GM19193 (cell line): ENCODE measurements around the gene C11orf71.

ENCODE experiments used
- POLR2A ChIP-seq: IDR thresholded peaks from 4 replicates; pipeline ENCODE4 v1.6.1; 2011; ENCODE audit not compliant: insufficient read depth, insufficient read length; ENCODE audit errors: extremely low read depth

C11orf71 gene

DNA sequence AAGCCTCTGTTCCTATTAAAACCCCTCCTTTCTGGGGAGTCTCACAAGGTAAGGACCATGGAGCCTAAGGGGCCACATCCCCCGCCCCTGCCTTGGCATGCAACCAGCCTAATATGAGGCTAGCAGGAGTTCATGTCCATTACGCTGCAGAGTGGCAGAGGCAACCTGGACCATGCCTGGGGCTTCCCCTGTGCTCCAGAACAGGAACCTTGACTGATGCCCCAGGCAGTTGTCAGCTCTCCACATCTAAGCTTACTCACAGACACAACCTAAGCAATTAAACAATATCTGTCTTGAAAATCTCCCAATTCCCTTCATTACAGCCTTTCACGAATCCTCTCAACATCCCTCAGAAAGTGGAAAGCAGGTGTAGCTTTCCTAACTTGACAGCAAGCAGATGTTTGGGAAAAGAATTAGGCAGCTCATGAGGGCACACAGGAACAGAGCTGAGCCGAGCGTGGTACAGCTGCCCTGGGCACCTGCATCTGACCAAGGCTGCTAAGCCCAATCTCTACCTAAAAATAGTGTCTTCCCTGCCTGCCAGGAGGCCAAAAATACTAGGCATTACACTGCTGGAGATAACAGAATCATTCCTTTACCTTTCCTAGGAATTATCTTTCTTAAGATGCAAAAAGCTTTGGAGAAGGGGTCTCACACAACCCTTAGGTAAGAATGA, 20.8 kb downstream of the C11orf71 start:
- no peak for TF ChIP-seq POLR2A

GRCh38 chr11:114377612-114378267, 22.6 kb downstream of the C11orf71 start:
- no peak for TF ChIP-seq POLR2A

- no peak for TF ChIP-seq POLR2A
These were observed 25.3 kb downstream of the C11orf71 start for GRCh38 chr11:114375052-114375451.

GRCh38 chr11:114368918-114369680, 31.2 kb downstream of the C11orf71 start:
- no peak for TF ChIP-seq POLR2A

- no peak for TF ChIP-seq POLR2A
These were observed 32.9 kb downstream of the C11orf71 start for GRCh38 chr11:114367244-114367957.

DNA sequence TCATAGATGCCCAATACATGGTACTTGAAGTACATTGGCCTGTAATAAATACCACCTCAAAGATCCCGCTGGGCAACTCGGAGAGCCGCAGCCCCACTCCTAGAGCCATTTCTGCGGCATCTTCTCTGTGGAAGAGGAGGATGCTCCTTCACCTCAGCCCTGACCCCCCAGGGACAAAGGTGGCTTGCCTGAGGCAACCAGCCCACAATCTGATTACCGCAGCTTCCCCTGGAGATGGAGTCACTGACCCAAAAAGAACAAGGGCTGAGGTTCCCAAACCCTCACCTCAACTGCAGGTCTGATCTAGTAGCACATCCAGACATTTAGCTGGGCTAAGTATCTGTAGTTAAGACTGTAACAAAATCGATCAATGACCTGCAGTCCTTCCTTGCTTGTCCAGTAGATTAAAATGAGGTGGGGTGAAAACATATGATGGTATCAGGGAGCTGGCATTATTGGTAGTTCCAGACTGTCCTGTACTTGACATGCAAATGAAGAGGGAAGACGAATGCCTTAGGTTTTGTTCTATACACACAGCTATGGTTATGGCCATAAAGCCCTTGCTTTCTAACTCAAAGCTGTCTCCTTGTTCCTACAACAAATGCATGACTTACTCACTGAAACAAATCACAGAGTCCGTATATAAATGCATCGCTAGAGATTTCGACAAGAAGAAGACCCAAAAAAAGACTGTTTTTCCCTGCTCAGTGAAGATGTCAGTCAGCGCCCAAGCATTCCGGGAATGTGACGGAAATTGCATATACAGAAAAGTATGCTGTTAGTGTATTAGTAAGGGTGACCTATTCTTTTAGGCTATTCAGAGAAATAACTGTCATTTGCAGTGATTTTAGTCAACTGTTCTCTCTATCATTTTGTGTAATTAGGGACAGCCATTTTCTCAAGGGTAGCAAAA, 33.7 kb downstream of the C11orf71 start:
- TF ChIP-seq POLR2A = no peak

DNA sequence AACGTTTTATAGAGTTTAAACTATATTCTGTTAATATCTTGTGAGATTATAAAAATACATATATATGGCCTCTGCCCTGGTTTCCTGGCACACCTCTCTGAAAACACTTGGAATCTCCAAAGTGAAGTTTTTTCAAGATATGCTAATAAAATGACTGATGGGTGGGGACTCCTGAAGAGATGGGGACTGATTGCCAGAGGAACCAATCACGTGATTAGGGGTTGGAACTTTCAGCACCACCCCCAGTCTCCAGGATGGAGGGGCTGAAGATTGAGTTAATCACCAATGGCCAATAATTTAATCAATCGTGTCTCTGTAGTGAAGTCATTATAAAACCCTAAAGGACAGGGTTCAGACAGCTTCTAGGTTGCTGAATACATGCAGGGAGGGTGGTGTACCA, 37.4 kb downstream of the C11orf71 start:
- TF ChIP-seq POLR2A = no peak

DNA sequence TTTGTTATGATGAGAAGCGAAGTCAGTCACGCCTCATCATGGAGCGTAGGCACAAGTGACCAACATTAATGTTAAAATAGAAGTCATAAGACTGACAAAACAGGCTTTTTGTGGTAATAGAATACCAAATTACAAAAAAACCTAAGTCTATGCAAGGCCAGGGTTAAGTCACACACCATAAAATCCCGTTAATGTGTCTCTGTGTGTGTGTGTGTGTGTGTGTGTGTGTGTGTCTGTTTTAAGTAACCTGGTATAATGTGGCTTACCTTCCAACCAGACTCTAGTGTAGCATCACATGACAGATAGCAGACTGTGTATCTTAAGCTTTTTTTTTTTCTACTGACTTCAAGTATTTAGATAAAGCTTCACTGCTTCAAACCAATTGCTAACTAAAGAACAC, 38.0 kb downstream of the C11orf71 start:
- no peak for TF ChIP-seq POLR2A

- no peak for TF ChIP-seq POLR2A
These were observed 41.0 kb downstream of the C11orf71 start for GRCh38 chr11:114359342-114359741.

DNA sequence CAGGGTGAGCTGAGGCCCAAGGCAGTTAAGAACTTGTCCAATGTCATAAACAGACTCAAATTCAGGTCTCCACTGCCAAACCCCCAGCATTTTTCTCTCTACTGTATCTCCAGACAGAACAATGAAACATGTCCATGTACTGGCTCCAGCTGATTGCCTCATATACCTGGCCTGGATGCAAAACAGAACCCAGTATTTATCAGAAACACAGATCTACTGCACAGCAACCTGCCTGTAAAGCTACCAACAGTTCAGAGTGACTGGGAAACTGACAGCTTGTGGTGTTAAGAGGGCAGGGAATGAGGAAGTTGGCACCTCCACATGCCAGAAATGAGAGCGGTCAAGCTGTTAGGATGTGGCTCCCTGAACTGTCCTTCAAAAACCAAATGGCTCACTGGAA, 41.6 kb downstream of the C11orf71 start:
- no peak for TF ChIP-seq POLR2A

GRCh38 chr11:114354076-114354475, 46.2 kb downstream of the C11orf71 start:
- no peak for TF ChIP-seq POLR2A

DNA sequence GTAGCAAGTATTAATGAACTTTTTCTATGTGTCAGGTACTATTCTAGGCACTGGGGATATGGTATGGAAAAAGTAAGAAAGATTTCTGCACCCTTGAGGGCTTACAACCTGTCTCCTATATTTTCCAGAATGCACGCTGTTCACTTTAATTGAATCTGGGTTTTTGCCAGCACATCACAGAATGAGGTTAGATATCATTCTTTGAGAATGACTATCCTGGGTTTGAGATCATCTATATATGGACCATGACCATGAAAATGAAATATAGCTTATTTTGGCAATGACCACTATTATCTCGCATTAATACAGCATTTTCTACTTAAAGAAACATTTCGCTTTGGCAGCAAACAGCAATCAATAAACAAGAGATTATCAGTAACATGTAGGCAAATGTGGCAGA, 46.9 kb downstream of the C11orf71 start:
- no peak for TF ChIP-seq POLR2A

DNA sequence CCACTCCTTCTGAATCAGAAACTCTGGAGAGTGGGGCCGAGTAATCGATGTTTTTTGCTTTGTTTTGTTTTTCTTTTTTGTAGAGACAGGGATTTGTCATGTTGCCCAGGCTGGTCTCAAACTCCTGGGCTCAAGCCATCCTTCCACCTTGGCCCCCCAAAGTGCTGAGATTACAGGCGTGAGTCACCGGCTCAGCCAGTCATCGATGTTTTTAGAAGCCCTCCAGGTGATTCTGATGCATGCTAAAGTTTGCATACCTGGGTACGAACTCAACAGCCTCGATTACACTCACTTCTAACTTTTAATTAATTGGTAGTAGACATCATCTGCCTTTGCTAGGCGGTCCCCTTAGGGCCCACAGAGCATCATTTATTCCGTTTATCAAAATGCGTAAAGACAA, 50.3 kb downstream of the C11orf71 start:
- TF ChIP-seq POLR2A = no peak
